SH-SY5Y (cell line): ENCODE measurements around the gene ADCY9.

Source experiments
- GATA2 ChIP-seq: IDR thresholded peaks from 2 replicates; pipeline ENCODE4 v1.6.1; 2011; ENCODE audit warnings: mild to moderate bottlenecking, low read depth, low read length
- GATA3 ChIP-seq: IDR thresholded peaks from 2 replicates; pipeline ENCODE4 v1.6.1; 2011; ENCODE audit warnings: low read depth, mild to moderate bottlenecking, low read length, moderate library complexity

ADCY9 gene

DNA sequence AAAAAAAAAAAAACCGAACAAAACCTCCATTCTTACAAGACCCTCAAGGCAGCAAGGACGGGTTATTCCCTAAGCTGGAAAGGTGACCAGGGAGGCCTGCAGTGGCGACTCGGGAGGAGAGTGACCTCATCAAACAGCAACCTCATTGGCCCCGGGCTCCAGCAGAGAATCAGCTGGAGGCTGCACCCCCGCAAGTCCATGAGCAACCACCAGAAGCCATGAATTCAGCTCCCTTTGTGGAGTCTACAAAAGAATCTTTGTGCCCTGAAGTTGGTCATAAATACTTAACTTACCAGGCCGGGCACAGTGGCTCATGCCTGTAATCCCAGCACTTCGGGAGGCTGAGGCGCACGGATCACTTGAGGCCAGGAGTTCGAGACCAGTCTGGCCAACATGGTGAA is 154.8 kb downstream of the ADCY9 start:
- TF ChIP-seq GATA2 (no peak), GATA3 (no peak)

GRCh38 chr16:3959148-3959547 is 157.1 kb downstream of the ADCY9 start:
- TF ChIP-seq GATA3 (no peak), GATA2 (no peak)

- TF ChIP-seq GATA3, result no peak
- TF ChIP-seq GATA2, result no peak
Observed at GRCh38 chr16:3957344-3957980, 158.8 kb downstream of the ADCY9 start.

DNA sequence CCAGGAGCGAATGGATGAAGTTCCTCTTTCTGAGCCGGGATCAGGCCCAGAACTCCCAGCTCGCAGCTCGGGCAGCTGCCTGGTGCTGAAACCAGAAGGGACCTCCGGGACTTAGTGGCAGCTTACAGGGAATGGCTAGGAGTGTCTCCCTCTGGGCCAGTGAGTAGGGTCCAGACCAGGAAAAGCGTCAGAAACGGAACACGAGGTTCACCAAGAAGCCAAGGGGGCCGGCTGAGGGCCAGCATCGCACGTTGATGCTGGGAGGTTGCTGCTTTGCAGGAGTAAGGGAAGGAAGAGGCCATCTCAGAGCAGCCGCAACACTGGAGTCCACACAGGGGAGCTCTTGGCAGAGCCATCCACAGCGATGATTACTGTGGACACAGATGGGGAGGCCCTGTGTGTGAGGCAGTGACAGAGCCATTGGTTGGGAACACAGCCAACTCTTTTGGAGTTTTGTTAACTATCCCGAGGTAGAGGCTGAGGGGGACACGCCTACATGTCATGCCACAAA is 161.8 kb downstream of the ADCY9 start:
- no peak for TF ChIP-seq GATA2
- no peak for TF ChIP-seq GATA3

- TF ChIP-seq GATA2 (no peak), GATA3 (no peak)
Observed at GRCh38 chr16:3953728-3954410, 162.4 kb downstream of the ADCY9 start.

GRCh38 chr16:3952737-3953131 is 163.5 kb downstream of the ADCY9 start:
- no peak for TF ChIP-seq GATA2
- no peak for TF ChIP-seq GATA3

- TF ChIP-seq GATA3, result no peak
- TF ChIP-seq GATA2, result no peak
Observed at GRCh38 chr16:3951861-3952736, 164.1 kb downstream of the ADCY9 start.

DNA sequence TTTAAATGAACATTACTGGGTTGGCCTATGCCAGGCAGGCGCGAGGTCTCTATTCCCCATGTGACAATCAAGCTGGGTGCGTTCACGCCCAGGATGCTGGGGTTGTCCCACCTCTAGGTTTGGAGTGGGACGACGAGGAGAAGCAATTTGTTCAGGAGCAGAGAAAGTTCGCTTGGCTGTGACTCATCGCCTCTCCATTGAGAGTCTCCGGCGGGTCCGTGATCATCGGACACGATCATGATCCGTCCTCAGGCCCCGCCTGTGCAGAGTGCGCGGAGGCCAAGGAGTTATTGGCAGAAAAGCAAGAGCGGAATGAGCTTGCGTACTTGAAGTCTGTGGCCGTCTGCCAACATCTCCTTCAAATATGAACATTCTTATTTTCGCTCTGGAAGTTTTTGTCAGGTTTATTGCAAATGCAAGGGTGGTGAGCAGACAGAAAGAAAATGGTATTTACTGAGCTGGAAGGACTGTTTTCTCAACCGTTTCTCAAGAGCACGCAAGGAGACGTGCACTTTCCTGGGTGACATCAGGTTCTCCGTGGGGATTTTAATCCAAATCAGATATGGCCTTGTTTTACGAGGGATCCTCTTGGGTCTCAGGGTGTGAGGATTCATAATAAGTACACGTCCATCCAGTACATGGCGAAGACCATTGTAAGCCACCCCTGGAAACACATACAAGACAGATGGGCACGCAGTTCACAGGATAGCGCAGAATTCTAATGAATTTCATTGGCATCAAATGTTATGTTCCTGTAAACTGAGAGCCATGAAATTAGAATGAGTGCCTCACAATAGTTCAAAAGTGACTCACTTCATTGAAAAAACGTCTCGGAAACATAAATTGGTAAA is 165.7 kb downstream of the ADCY9 start:
- TF ChIP-seq GATA2 (no peak), GATA3 (no peak)

DNA sequence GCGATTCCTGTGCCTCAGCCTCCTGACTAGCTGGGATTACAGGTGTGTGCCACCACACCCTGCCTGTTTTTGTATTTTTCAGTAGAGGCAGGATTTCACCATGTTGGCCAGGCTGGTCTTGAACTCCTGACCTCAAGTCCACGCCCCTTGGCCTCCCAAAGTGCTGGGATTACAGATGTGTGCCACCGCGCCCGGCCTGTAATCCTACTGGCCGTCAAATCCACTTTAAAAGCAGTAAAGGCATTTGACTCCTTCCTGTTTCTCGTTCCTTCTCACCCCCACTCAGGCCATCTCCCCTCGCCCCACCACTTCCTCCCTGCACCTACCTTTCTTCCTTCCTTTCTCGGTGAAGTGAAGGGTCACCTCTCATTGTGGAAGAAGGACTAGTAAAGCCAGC is 166.3 kb downstream of the ADCY9 start:
- no peak for TF ChIP-seq GATA2
- no peak for TF ChIP-seq GATA3

DNA sequence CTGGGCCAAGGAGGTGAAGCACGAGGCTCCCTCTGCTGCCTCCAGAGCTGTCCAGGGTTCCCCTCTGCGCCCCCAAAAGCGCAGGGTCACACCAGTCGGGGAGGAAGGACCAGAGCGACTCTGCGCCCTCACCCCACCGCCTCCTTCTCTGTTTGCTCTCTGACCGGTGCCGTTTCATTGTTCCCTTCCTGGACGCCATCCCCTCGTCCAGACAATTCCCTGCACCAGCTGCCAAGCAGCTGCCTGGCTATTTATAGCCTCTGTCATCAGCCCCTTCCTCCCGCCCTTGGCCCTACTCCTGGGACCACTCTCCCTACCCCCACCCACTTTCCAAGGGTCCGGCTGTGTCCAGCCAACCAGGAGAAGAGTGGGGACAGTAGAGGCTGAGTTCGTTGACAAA is 167.0 kb downstream of the ADCY9 start:
- TF ChIP-seq GATA2 (no peak), GATA3 (no peak)

- TF ChIP-seq GATA3, result no peak
- no peak for TF ChIP-seq GATA2
Observed at GRCh38 chr16:3948378-3948995, 167.8 kb downstream of the ADCY9 start.

DNA sequence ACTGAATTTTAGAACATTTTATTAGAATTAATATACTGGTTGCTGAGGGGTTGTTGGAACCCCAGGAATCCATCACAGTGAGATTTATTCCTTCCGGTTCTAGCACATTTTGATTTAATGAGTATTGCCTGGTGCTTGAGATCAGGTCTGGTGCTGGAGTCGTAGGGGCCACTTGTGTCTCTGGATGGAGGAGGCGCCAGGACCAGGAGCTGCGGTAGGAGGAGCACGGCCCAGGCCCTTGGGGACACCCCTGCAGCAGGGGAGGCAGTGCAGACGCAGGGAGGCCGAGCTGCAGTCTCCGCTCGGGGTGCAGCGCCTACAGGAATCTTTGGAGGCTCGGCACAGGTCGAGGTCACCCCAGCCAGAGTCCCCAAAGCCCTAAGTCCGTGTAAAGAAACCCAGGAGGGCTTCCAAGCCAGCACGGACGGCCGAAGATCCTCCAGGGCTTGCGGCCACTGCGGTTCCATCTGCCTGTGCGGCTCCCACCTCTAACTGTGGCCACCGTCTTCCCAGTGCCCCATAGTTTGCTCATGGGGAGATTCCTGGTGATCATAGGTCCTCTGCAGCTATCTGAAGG is 169.6 kb downstream of the ADCY9 start:
- no peak for TF ChIP-seq GATA3
- TF ChIP-seq GATA2, result no peak
